GM15510 (cell line): ENCODE results near the gene NELFE.
A peak's percentile ranks its signal among the peaks of the same experiment; 100 is the strongest.
"Not testable (repeated sequence)": the region's sequence is repeated elsewhere in the genome, so short reads cannot be mapped to it uniquely, and the experiment has no call there.

ENCODE experiments used
- POLR2A ChIP-seq: IDR thresholded peaks from 3 replicates; pipeline ENCODE4 v1.6.1; 2011; ENCODE audit warnings: borderline replicate concordance; ENCODE audit not compliant: insufficient read length; ENCODE audit errors: extremely low read depth

NELFE gene

DNA sequence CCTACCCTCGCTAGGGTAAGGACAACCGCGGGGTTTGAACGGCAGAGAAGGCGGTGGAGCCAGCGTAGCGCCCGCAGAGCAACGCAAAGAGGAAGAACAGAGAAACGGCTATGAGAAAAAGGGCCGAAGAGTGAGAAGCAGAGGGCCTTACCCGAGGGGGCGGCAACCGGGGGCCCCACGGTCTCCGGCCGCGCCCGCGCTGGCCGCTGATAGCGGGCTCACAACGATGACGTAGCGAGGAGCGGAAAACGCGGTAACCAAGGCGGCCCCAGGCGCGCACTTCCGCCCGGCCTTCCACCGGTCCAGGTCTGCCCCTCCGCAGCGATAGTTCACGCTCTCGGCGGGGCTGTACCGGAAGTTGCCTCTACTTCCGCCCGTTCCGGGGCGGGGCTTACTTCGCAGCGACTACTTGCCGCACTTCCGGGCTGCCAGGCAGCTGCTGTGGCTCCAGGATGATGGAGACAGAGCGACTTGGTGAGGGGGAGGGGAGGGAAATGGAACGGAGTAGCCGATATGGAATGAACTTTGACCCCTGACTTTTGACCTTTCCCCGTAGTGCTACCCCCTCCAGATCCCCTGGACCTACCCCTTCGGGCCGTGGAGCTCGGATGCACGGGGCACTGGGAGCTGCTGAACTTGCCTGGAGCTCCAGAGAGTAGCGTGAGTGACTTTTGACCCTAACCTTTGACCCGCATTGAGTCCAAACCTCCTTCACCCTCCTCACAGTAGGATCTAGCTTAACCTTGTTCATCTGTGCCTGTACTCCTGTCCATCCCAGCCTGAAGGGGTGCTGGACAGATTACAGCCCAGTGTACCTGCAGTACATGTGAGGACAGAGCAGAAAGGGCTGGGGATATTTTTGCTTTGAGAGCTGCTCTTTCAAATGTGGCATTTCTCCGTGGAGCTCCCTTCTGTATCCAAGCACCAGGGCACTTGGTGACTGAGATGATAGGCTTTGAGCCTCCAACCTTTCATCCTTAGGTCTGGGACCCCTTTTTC, at the start of gene NELFE, which contains the start of gene SKIC2:
Gene NELFE, minus strand, starts transcription at position 231 of the 999 bp plus-strand sequence. CDS start 525 bp downstream, outside the sequence.
Gene SKIC2, plus strand, starts transcription at position 435 of the 999 bp plus-strand sequence. Its CDS starts 18 bp downstream, at position 453.
- peak; percentile 83 for TF ChIP-seq POLR2A

DNA sequence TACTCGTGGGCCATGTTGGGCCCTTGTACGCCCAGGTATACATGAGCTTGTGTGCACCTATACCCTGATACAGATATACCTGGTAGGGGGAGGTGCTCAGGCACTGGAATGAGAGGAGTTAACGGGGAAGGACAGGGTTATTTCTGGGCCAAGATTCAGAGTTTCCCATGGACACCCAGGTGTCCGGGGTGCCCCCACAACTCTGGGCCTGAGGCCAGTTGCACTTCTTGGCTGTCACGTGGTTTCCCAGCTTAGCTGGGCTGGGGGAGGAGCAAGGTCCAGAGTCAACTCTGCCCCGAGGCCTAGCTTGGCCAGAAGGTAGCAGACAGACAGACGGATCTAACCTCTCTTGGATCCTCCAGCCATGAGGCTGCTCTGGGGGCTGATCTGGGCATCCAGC, 23.0 kb upstream of the NELFE start, which contains the start of gene C4A:
Gene C4A, plus strand, starts transcription at position 314 of the 400 bp plus-strand sequence. Its CDS starts 51 bp downstream, at position 365.
- not testable (repeated sequence) for TF ChIP-seq POLR2A

DNA sequence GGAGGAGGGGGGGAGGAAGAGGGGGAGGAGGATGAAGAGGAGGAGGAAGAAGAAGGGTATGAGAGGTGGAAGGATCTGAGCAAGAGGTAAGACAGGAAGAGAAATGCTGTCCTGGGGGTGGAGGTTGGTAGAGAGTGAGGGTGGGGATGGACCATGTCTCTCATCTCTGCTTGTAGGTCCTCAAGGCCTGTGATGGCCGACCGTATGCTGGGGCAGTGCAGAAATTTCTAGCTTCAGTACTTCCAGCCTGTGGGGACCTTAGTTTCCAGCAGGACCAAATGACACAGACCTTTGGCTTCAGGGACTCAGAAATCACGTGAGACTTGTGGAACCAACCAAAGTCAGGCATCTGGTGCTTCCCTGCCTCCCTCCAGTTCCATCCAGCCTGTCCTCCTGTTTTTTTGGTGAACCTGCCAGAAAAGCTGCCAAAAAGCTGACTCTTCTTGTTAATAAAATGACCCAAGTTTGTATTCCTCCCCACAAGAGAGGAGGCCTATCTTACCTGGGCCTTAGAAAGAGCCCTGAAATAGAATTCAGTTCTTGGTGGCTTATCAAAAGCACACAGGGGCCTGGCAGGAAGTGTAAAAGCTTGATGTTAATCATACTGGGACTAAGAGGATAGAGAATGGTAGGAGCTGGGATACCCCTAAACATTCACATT, 20.6 kb upstream of the NELFE start:
- TF ChIP-seq POLR2A = no peak

- no peak for TF ChIP-seq POLR2A
Observed at GRCh38 chr6:31978831-31979230, 20.1 kb upstream of the NELFE start.

- no peak for TF ChIP-seq POLR2A
Observed at GRCh38 chr6:31977816-31978431, 19.2 kb upstream of the NELFE start.

GRCh38 chr6:31972709-31973350, 14.1 kb upstream of the NELFE start:
- TF ChIP-seq POLR2A = no peak

GRCh38 chr6:31971993-31972708, 13.4 kb upstream of the NELFE start, which contains the start of gene DXO:
Gene DXO (minus strand): TSS chr6:31972138. CDS start chr6:31971675, 463 bp downstream.
- TF ChIP-seq POLR2A = peak; percentile 56

GRCh38 chr6:31971279-31971992, 12.7 kb upstream of the NELFE start:
- no peak for TF ChIP-seq POLR2A

DNA sequence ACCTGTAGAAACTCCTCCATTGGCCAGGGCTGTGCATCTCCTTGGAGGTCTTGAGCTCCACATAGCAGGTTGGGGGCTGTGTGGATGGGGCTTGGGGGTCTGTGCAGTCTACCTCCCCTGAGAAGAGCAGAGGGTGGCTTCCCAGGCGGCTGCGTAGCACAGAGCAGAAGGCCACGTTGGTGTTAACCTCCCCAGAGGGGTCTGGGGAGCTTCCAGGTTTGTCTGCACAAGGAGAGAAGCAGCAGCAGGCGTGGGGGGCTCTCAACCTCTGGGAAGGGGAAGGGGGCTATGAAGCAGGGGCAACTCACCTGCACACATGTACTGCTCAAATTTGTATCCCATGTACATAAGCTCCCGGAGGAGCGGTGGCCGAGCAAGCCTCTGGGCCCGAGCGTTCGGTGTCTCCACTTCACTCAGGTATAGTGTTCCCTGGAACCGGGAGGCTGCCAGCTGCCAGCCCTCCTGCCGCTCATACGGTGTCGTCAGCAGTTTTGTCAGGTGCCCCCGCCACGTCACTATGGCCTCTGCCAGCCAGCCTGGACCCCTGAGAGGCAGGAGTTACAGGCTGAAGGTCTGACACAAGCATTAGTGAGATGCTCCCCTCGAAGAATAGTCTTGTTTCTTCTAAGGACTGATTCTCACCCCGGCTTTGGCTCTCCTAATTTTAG, 12.0 kb upstream of the NELFE start:
- TF ChIP-seq POLR2A = peak; percentile 14

DNA sequence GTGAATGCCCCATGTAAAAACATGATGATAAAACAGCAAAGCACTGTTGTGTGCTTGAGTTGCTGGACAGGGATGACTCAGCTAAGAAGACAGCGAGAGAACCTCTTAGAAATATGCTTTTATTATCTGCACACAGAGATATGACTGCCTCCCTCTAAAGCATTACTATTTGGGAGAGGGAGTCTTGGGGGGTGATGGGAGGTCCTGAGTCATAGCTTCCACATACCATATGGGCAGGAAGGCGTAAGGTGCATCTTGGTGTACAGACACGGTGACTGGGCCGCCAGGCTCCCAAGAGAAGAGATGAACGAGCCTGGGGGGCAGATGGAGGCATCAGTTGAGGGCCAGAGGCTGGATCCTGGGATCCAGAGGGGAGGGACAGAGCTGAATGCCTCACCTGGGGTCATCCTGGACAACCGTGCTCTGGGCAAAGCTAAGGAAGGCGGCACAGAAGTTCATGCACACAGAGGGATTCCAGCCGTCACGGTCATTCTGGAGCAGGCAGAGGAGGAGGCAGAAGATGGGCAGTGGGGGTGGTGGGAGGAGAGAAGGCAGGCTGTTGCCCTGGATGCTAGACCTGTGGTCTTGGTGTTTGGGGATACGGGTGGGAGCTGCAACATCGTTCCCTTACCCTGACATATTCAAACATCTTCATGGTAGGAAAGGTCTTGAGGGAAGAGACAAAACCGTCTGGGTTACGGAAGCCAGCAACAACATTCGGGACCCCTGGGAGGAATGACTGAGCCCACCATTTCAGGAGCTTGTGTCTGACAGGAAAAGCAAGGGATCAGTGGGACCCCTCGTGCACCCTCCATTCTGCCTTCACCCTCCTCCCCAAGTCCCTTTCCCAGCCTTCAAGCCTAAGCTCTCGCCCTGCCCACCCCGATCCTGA, 11.2 kb upstream of the NELFE start:
- TF ChIP-seq POLR2A = no peak

DNA sequence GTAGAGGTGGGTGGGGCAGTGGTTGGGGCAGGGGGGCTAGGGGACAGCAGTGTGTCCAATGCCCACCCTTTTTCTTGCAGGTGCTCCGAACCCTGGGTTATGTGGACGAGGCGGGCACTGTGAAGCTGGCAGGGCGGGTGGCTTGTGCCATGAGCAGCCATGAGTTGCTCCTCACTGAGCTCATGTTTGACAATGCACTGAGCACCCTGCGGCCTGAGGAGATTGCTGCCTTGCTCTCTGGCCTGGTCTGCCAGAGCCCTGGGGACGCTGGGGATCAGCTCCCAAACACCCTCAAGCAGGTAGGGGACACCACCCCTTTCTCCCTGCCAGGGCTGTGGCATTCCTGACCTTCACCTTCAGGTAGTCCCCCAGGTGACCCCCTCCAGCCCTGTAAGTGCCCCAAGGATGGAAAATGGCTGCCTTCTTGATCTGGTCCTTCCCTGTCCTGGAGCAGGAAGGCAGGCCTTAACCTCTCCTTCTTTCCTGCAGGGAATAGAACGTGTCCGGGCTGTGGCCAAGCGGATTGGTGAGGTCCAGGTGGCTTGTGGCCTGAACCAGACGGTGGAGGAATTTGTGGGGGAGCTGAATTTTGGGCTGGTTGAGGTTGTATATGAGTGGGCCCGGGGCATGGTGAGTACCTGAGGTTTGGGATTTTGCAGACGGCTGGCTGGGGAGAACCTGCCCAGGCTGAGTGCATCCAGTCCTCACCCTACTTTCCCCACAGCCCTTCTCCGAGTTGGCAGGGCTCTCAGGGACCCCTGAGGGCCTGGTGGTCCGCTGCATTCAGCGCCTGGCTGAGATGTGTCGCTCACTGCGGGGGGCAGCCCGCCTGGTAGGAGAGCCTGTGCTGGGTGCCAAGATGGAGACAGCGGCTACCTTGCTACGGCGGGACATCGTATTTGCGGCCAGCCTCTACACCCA, 10.3 kb upstream of the NELFE start:
- no peak for TF ChIP-seq POLR2A

- no peak for TF ChIP-seq POLR2A
Observed at GRCh38 chr6:31968326-31968725, 9.6 kb upstream of the NELFE start.
